ENCODE measurements around the gene ZGLP1.

ZGLP1 gene

GRCh38 chr19:10277795-10278589 is 31.6 kb downstream of the ZGLP1 start:
- no peak for DNase-seq (ENCODE audit: low spot score)

- DNase-seq (ENCODE audit: low spot score): no peak
Measured at GRCh38 chr19:10274589-10274988, 35.0 kb downstream of the ZGLP1 start.

GRCh38 chr19:10271543-10272086 is 38.0 kb downstream of the ZGLP1 start:
- DNase-seq (ENCODE audit: low spot score): peak; percentile 25

- peak; percentile 60 for DNase-seq (ENCODE audit: low spot score)
Measured at GRCh38 chr19:10270616-10271394, 38.8 kb downstream of the ZGLP1 start, which contains the start of gene ICAM1. Gene ICAM1, plus strand, starts transcription at chr19:10271120. Its CDS starts 40 bp downstream, at chr19:10271160.

GRCh38 chr19:10270180-10270615 is 39.4 kb downstream of the ZGLP1 start:
- DNase-seq (ENCODE audit: low spot score): peak; percentile 44

- peak; percentile 91 for DNase-seq (ENCODE audit: low spot score)
Measured at GRCh38 chr19:10269333-10270179, 40.1 kb downstream of the ZGLP1 start.

- no peak for DNase-seq (ENCODE audit: low spot score)
Measured at GRCh38 chr19:10268071-10268470, 41.5 kb downstream of the ZGLP1 start.

- no peak for DNase-seq (ENCODE audit: low spot score)
Measured at GRCh38 chr19:10266706-10267105, 42.9 kb downstream of the ZGLP1 start.

GRCh38 chr19:10262771-10263170 is 46.8 kb downstream of the ZGLP1 start:
- DNase-seq (ENCODE audit: low spot score): no peak

- no peak for DNase-seq (ENCODE audit: low spot score)
Measured at GRCh38 chr19:10260141-10260584, 49.5 kb downstream of the ZGLP1 start.

GRCh38 chr19:10259162-10259905 is 50.3 kb downstream of the ZGLP1 start:
- peak; percentile 68 for DNase-seq (ENCODE audit: low spot score)

- DNase-seq (ENCODE audit: low spot score): no peak
Measured at GRCh38 chr19:10258080-10258710, 51.4 kb downstream of the ZGLP1 start.

- DNase-seq (ENCODE audit: low spot score): no peak
Measured at GRCh38 chr19:10256970-10257615, 52.5 kb downstream of the ZGLP1 start.

- DNase-seq (ENCODE audit: low spot score): no peak
Measured at GRCh38 chr19:10256551-10256950, 53.1 kb downstream of the ZGLP1 start.

- no peak for DNase-seq (ENCODE audit: low spot score)
Measured at GRCh38 chr19:10255358-10255757, 54.3 kb downstream of the ZGLP1 start.
